NT2/D1 (cell line): ENCODE measurements around the gene TBC1D5.

Experiments
- SUZ12 ChIP-seq: IDR thresholded peaks from 2 replicates; pipeline ENCODE4 v1.6.1; 2011; ENCODE audit not compliant: insufficient read length, insufficient read depth; ENCODE audit errors: extremely low read depth
- YY1 ChIP-seq: IDR thresholded peaks from 2 replicates; pipeline ENCODE4 v1.6.1; 2011; ENCODE audit not compliant: insufficient read length, insufficient read depth

DNA sequence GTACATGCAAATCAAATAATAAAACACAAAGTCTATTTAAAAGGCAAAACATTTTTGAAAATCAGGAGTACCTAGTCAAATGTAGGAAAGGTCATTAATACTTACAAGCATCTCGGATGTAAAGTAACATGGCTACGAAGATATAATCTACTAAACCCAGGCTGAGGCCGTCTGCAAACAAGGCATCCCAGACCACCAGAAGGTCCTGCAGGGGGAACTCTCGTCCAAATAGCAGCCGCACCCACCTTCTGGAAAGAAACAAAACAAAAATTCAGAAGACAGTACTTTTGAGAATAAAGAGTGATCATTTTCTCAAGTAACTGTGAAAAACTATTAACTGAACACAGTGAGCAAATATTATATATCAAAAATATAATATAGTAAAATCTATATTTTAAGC is 434.5 kb downstream of the TBC1D5 start:
- no peak for TF ChIP-seq YY1
- TF ChIP-seq SUZ12, result no peak
